ENCODE results near the gene CASZ1. TPM values are rescaled to one million over a fixed set of nuclear protein-coding genes. Genes with fewer than 3 reads are reported as not detected.

Gene CASZ1
- total RNA-seq, 1 experiment from 2014 or later: 3.9 TPM

GRCh38 chr1:10633416-10633815, 163.0 kb downstream of the CASZ1 start:
- no peak overlapping the region for H2BK15ac ChIP-seq (ENCODE audit: low read depth, low read length)
- no peaks in the 10 kb centered on the region for H3K79me2 ChIP-seq (ENCODE audit: insufficient read depth, low read length)
- H3K4ac ChIP-seq (ENCODE audit: low read depth, low read length): no peak overlapping the region
- H4K20me1 ChIP-seq (ENCODE audit: control insufficient read depth, insufficient read depth, insufficient read length): no peaks in the 10 kb centered on the region
- no peaks in the 10 kb centered on the region for H3K9me3 ChIP-seq (ENCODE audit: control insufficient read depth, low read depth, low read length)
- no peak overlapping the region for H4K8ac ChIP-seq (replicated peaks; ENCODE audit: insufficient read length, low read depth, low read length)
- H2AFZ ChIP-seq (ENCODE audit: low read length): no peak overlapping the region
- WGBS (ENCODE audit: extremely low coverage, insufficient read length, low lambda C conversion rate): no CpG with 5 or more reads among the region's 10 CpGs
- no peak overlapping the region for H3T11ph ChIP-seq (ENCODE audit: low read length)
- H3K14ac ChIP-seq (ENCODE audit: insufficient read depth, low read length): no peak overlapping the region
- H3K27ac Mint-ChIP-seq: no peak overlapping the region; a peak in 1 of 7 replicates
- no peak overlapping the region for H3K18ac ChIP-seq (ENCODE audit: insufficient read length, low read depth, low read length)
- no peak overlapping the region for H2BK12ac ChIP-seq (ENCODE audit: insufficient read length, low read depth, low read length)
- no peak overlapping the region for H2BK5ac ChIP-seq (ENCODE audit: insufficient read length, low read length)
- no peak overlapping the region for H2BK120ac ChIP-seq (ENCODE audit: low read depth, low read length, poor library complexity, severe bottlenecking)
- no peak overlapping the region for H3K4me2 ChIP-seq (ENCODE audit: insufficient read depth, insufficient read length, low read length)
- H3K27me3 ChIP-seq (ENCODE audit: insufficient read depth, low read length): no peaks in the 10 kb centered on the region; the same call in 1 of the 2 replicates
- H3K79me1 ChIP-seq (ENCODE audit: insufficient read depth, low read depth, low read length, poor library complexity, severe bottlenecking): no peaks in the 10 kb centered on the region
- no peaks in the 10 kb centered on the region; the same call in 1 of the 2 replicates for H3K4me1 ChIP-seq (ENCODE audit: insufficient read depth, low read length)
- H3K23ac ChIP-seq (ENCODE audit: insufficient read length, low read depth, low read length): no peak overlapping the region
- no peak overlapping the region for H4K91ac ChIP-seq (ENCODE audit: insufficient read length, low read depth, low read length)
- H3K36me3 Mint-ChIP-seq (ENCODE audit: insufficient read depth in 1 of 3, low read depth in 3 of 3): peaks cover 1 to 6% (median 5%) of the 10 kb centered on the region in 3 experiments; a peak in 3 of 7 replicates
- H3K9ac ChIP-seq (ENCODE audit: extremely low read depth, insufficient read length, low read length): no peak overlapping the region
- no peaks in the 10 kb centered on the region for H3K9me3 Mint-ChIP-seq
- peaks cover 8% of the 10 kb centered on the region for H3K27me3 Mint-ChIP-seq (ENCODE audit: low read depth)
- peaks cover 24 to 42% of the 10 kb centered on the region in 2 experiments for H3K4me1 Mint-ChIP-seq
- no peak overlapping the region for H2AK5ac ChIP-seq (ENCODE audit: insufficient read length, low read length)
- H2BK20ac ChIP-seq (ENCODE audit: low read depth, low read length, poor library complexity, severe bottlenecking): no peak overlapping the region
- no peak overlapping the region for H4K5ac ChIP-seq (ENCODE audit: insufficient read length, low read depth, low read length)
- H3K23me2 ChIP-seq (ENCODE audit: insufficient read length, low read depth, low read length, poor library complexity, severe bottlenecking): no peaks in the 10 kb centered on the region
- no peak overlapping the region for H3K56ac ChIP-seq (ENCODE audit: insufficient read length, low read depth, low read length)
- TF ChIP-seq CTCF (conservative IDR thresholded peaks at IDR 0.05): no peak
- no peak for DNase-seq
- H3K4me3 Mint-ChIP-seq: no peak overlapping the region
- no peak overlapping the region for H3K27ac ChIP-seq (ENCODE audit: insufficient read length, low read depth, low read length)

Measured in H9 (cell line).